Measurements from ENCODE around the gene TAF4. TPM values are rescaled to one million over a fixed set of nuclear protein-coding genes. Genes with fewer than 3 reads are reported as not detected.
A peak's percentile ranks its signal among the peaks of the same experiment; 100 is the strongest.

The TAF4 gene
- total RNA-seq, 4 donors from 2014 or later = 12.0 to 19.9 (median 16.2) TPM

GRCh38 chr20:62026564-62026856 is 39.2 kb downstream of the TAF4 start:
- H3K4me1 ChIP-seq = peaks cover 28 to 64% (median 43%) of the 10 kb centered on the region in 4 donors
- H3K27ac ChIP-seq (replicated peaks in 1 of 4) = peak overlapping the region in 1 of 4 donors; percentile 34
- 78% methylated on average over 5 of the region's 11 CpGs for WGBS
- TF ChIP-seq POLR2A (IDR thresholded peaks at IDR 0.05; ENCODE audit: low read depth) (no peak), EP300 (IDR thresholded peaks at IDR 0.05) (no peak), POLR2AphosphoS5 (IDR thresholded peaks at IDR 0.05) (no peak)
- TF ChIP-seq, protein P1, sequence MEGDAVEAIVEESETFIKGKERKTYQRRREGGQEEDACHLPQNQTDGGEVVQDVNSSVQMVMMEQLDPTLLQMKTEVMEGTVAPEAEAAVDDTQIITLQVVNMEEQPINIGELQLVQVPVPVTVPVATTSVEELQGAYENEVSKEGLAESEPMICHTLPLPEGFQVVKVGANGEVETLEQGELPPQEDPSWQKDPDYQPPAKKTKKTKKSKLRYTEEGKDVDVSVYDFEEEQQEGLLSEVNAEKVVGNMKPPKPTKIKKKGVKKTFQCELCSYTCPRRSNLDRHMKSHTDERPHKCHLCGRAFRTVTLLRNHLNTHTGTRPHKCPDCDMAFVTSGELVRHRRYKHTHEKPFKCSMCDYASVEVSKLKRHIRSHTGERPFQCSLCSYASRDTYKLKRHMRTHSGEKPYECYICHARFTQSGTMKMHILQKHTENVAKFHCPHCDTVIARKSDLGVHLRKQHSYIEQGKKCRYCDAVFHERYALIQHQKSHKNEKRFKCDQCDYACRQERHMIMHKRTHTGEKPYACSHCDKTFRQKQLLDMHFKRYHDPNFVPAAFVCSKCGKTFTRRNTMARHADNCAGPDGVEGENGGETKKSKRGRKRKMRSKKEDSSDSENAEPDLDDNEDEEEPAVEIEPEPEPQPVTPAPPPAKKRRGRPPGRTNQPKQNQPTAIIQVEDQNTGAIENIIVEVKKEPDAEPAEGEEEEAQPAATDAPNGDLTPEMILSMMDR (IDR thresholded peaks at IDR 0.05) = no peak
- no peak for DNase-seq (ENCODE audit: extremely low spot score)
- no peaks in the 10 kb centered on the region for H3K36me3 ChIP-seq
- H3K4me3 ChIP-seq = no peak overlapping the region
- intact Hi-C loops (cut with DNase I) = loop anchor here (5.0 kb wide), 1 partner anchor 111 kb away; no protein-coding TSS in a partner anchor
- H3K27me3 ChIP-seq = peaks cover 0 to 1% (median 0%) of the 10 kb centered on the region in 4 donors
- H3K9me3 ChIP-seq = no peaks in the 10 kb centered on the region

- Histone ChIP-seq H3K27me3 (peaks cover 0 to 4% (median 0%) of the 10 kb centered on the region in 4 donors), H3K36me3 (no peaks in the 10 kb centered on the region), H3K9me3 (no peaks in the 10 kb centered on the region), H3K4me1 (peaks cover 34 to 64% (median 48%) of the 10 kb centered on the region in 4 donors), H3K27ac (replicated peaks in 1 of 4) (peak overlapping the region in 2 of 4 donors; percentile 17 to 34), H3K4me3 (no peak overlapping the region)
- intact Hi-C loops (cut with DNase I) = loop anchor here (5.0 kb wide), 1 partner anchor 111 kb away; no protein-coding TSS in a partner anchor
- DNase-seq (ENCODE audit: extremely low spot score) = no peak
- WGBS = 22% methylated on average over 19 of the region's 22 CpGs
- TF ChIP-seq, protein P1 (IDR thresholded peaks at IDR 0.05) = peak; percentile 43 to 72 (median 61)
- TF ChIP-seq EP300 (IDR thresholded peaks at IDR 0.05) (no peak), POLR2AphosphoS5 (IDR thresholded peaks at IDR 0.05) (peak; percentile 18 to 39), POLR2A (IDR thresholded peaks at IDR 0.05; ENCODE audit: low read depth) (no peak)
Observed at GRCh38 chr20:62025832-62026563, 39.7 kb downstream of the TAF4 start.

DNA sequence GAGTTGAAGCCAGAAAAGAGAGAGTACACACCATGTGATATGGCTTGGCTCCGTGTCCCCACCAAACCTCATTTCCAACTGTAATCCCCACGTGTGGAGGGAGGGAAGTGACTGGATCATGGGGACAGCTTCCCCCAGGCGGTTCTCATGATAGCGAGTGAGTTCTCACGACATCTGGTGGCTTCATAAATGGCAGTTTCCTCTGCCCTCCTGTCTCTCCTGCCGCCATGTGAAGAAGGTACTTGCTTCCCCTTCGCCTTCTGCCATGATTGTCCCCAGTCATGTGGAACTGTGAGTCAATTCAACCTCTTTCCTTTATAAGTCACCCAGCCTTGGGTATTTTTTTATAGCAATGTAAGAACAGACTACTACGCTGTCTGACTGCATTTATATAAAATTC is 40.3 kb downstream of the TAF4 start:
- no peaks in the 10 kb centered on the region for H3K36me3 ChIP-seq
- DNase-seq (ENCODE audit: extremely low spot score) = no peak
- H3K9me3 ChIP-seq = no peaks in the 10 kb centered on the region
- H3K4me1 ChIP-seq = peaks cover 40 to 67% (median 54%) of the 10 kb centered on the region in 4 donors
- peak overlapping the region in 2 of 4 donors; percentile 17 to 34 for H3K27ac ChIP-seq (replicated peaks in 1 of 4)
- 57% methylated on average over 8 of the region's 8 CpGs for WGBS
- intact Hi-C loops (cut with DNase I) = loop anchor here (5.0 kb wide), 1 partner anchor 112 kb away; no protein-coding TSS in a partner anchor
- peaks cover 0 to 4% (median 0%) of the 10 kb centered on the region in 4 donors for H3K27me3 ChIP-seq
- no peak overlapping the region for H3K4me3 ChIP-seq
- TF ChIP-seq, protein P1 (IDR thresholded peaks at IDR 0.05) = no peak
- TF ChIP-seq POLR2AphosphoS5 (IDR thresholded peaks at IDR 0.05) = no peak
- no peak for TF ChIP-seq POLR2A (IDR thresholded peaks at IDR 0.05; ENCODE audit: low read depth)
- no peak for TF ChIP-seq EP300 (IDR thresholded peaks at IDR 0.05)

GRCh38 chr20:62023935-62024334 is 41.7 kb downstream of the TAF4 start:
- 79% methylated on average over 11 of the region's 11 CpGs for WGBS
- Histone ChIP-seq H3K27me3 (peaks cover 0 to 4% (median 0%) of the 10 kb centered on the region in 4 donors), H3K4me3 (no peak overlapping the region), H3K36me3 (no peaks in the 10 kb centered on the region), H3K27ac (replicated peaks in 1 of 4) (no peak overlapping the region), H3K9me3 (no peaks in the 10 kb centered on the region), H3K4me1 (peaks cover 53 to 81% (median 66%) of the 10 kb centered on the region in 4 donors)
- no peak for DNase-seq (ENCODE audit: extremely low spot score)
- intact Hi-C loops (cut with DNase I) = loop anchor here (5.0 kb wide), 1 partner anchor 38 kb away; no protein-coding TSS in a partner anchor
- no peak for TF ChIP-seq POLR2AphosphoS5 (IDR thresholded peaks at IDR 0.05)
- TF ChIP-seq EP300 (IDR thresholded peaks at IDR 0.05) = no peak
- TF ChIP-seq, protein P1 (IDR thresholded peaks at IDR 0.05) = no peak
- TF ChIP-seq POLR2A (IDR thresholded peaks at IDR 0.05; ENCODE audit: low read depth) = no peak
